ENCODE measurements around the gene CFAP99. TPM values are rescaled to one million over a fixed set of nuclear protein-coding genes. Genes with fewer than 3 reads are reported as not detected.

The CFAP99 gene
- total RNA-seq, 3 donors from 2014 or later = 0.15 to 2.0 TPM; not detected in 1

GRCh38 chr4:2478229-2478628 lies 59.5 kb downstream of the CFAP99 start:
- TF ChIP-seq POLR2A (IDR thresholded peaks at IDR 0.05) (no peak), CTCF (IDR thresholded peaks at IDR 0.05) (no peak), POLR2AphosphoS5 (IDR thresholded peaks at IDR 0.05) (no peak)
- no peak for DNase-seq (ENCODE audit: low spot score in 2 of 2)
- no peak overlapping the region for H3K27ac ChIP-seq
- H3K9me3 ChIP-seq = no peaks in the 10 kb centered on the region
- H3K4me3 ChIP-seq = no peak overlapping the region
- peaks cover 5 to 21% of the 10 kb centered on the region in 2 donors for H3K4me1 ChIP-seq
- H3K27me3 ChIP-seq = no peaks in the 10 kb centered on the region
- intact Hi-C loops (cut with DNase I; ENCODE audit: low total_unique reads) = loop anchor here (5.0 kb wide), 1 partner anchor 59 kb away; the partner anchor contains the start of gene FAM193A
- H3K36me3 ChIP-seq = no peaks in the 10 kb centered on the region

GRCh38 chr4:2480649-2481048 lies 61.9 kb downstream of the CFAP99 start:
- Histone ChIP-seq H3K9me3 (no peaks in the 10 kb centered on the region), H3K27ac (no peak overlapping the region), H3K4me1 (peaks cover 5 to 23% of the 10 kb centered on the region in 2 donors), H3K27me3 (no peaks in the 10 kb centered on the region), H3K36me3 (no peaks in the 10 kb centered on the region), H3K4me3 (no peak overlapping the region)
- DNase-seq (ENCODE audit: low spot score in 2 of 2) = no peak
- intact Hi-C loops (cut with DNase I; ENCODE audit: low total_unique reads) = no loop called here
- TF ChIP-seq POLR2AphosphoS5 (IDR thresholded peaks at IDR 0.05) (no peak), POLR2A (IDR thresholded peaks at IDR 0.05) (no peak), CTCF (IDR thresholded peaks at IDR 0.05) (no peak)

GRCh38 chr4:2482192-2482591 lies 63.4 kb downstream of the CFAP99 start:
- DNase-seq (ENCODE audit: low spot score in 2 of 2) = no peak
- TF ChIP-seq CTCF (IDR thresholded peaks at IDR 0.05) = no peak
- no peak for TF ChIP-seq POLR2A (IDR thresholded peaks at IDR 0.05)

GRCh38 chr4:2482693-2483092 lies 63.9 kb downstream of the CFAP99 start:
- DNase-seq (ENCODE audit: low spot score in 2 of 2) = no peak
- H3K27me3 ChIP-seq = no peaks in the 10 kb centered on the region
- H3K4me1 ChIP-seq = peaks cover 5 to 23% of the 10 kb centered on the region in 2 donors
- peak overlapping the region in 1 of 3 donors; percentile 23 for H3K4me3 ChIP-seq
- TF ChIP-seq CTCF (IDR thresholded peaks at IDR 0.05) (no peak), POLR2AphosphoS5 (IDR thresholded peaks at IDR 0.05) (no peak)
- no peaks in the 10 kb centered on the region for H3K36me3 ChIP-seq
- no peaks in the 10 kb centered on the region for H3K9me3 ChIP-seq
- intact Hi-C loops (cut with DNase I; ENCODE audit: low total_unique reads) = no loop called here
- peak overlapping the region; percentile 64 to 80 for H3K27ac ChIP-seq

More at GRCh38 chr4:2482192-2482591, 63.4 kb downstream of the CFAP99 start:
- H3K36me3 ChIP-seq = no peaks in the 10 kb centered on the region
- intact Hi-C loops (cut with DNase I; ENCODE audit: low total_unique reads) = no loop called here
- H3K4me3 ChIP-seq = peak overlapping the region in 1 of 3 donors; percentile 23
- H3K9me3 ChIP-seq = no peaks in the 10 kb centered on the region
- peaks cover 5 to 23% of the 10 kb centered on the region in 2 donors for H3K4me1 ChIP-seq
- H3K27ac ChIP-seq = peak overlapping the region; percentile 64 to 75
- no peaks in the 10 kb centered on the region for H3K27me3 ChIP-seq

- Histone ChIP-seq H3K9me3 (no peaks in the 10 kb centered on the region), H3K27me3 (no peaks in the 10 kb centered on the region), H3K4me1 (peaks cover 5 to 21% of the 10 kb centered on the region in 2 donors), H3K4me3 (peak overlapping the region in 1 of 3 donors; percentile 15), H3K36me3 (no peaks in the 10 kb centered on the region), H3K27ac (peak overlapping the region; percentile 64 to 80)
- no peak for DNase-seq (ENCODE audit: low spot score in 2 of 2)
- intact Hi-C loops (cut with DNase I; ENCODE audit: low total_unique reads) = no loop called here
- TF ChIP-seq POLR2AphosphoS5 (IDR thresholded peaks at IDR 0.05) (no peak), POLR2A (IDR thresholded peaks at IDR 0.05) (no peak), CTCF (IDR thresholded peaks at IDR 0.05) (no peak)
Observed at GRCh38 chr4:2483237-2483636, 64.5 kb downstream of the CFAP99 start.

Data from breast epithelium (tissue), 4 donors.